HEK293 (cell line): ENCODE measurements around the gene OR1D5.

ENCODE experiments used
- CTCF ChIA-PET: fragments of 350-600 bp; formaldehyde crosslinking; extraction: SDS; loops from one replicate; lab custom pipeline; 2021; ENCODE audit warnings: antibody characterized with exemption; lab: Yijun Ruan, JAX
- POLR2A ChIA-PET: fragments of 300-600 bp; formaldehyde crosslinking; extraction: SDS; loops from one replicate; lab custom pipeline; 2020; ENCODE audit warnings: antibody characterized with exemption, inconsistent platforms; lab: Yijun Ruan, JAX
- H3K27ac ChIP-seq: fragments of 200-500 bp; sonication (Bioruptor generic); 2 replicates; pipeline ENCODE4 v1.5.1; 2014; ENCODE audit warnings: low read depth, low read length, control low read depth, inconsistent platforms; ENCODE audit errors: extremely low read depth
- H3K36me3 ChIP-seq, 2 experiments: fragments of 200-500 bp in 1 of 2; sonication (Bioruptor generic) in 1 of 2; 1 replicate in 1 of 2; 2 replicates in 1 of 2; pipeline ENCODE4 v1.5.1; 2014 to 2017; ENCODE audit warnings: inconsistent platforms in 2 of 2, low read length in 2 of 2; ENCODE audit not compliant: control insufficient read depth in 2 of 2, insufficient read depth in 1 of 2
- H3K4me1 ChIP-seq: fragments of 200-500 bp; sonication (Bioruptor generic); 2 replicates; pipeline ENCODE4 v1.5.1; 2014; ENCODE audit warnings: mild to moderate bottlenecking, low read length, inconsistent platforms; ENCODE audit not compliant: control insufficient read depth, insufficient read depth
- H3K4me3 ChIP-seq: 2 replicates; pipeline ENCODE4 v1.5.1; 2011; ENCODE audit warnings: low read depth, mild to moderate bottlenecking, control low read depth, low read length, moderate library complexity
- H3K9me3 ChIP-seq: fragments of 200-500 bp; sonication (Bioruptor generic); 2 replicates; pipeline ENCODE4 v1.5.1; 2014; ENCODE audit warnings: low read depth, low read length, inconsistent platforms; ENCODE audit not compliant: control insufficient read depth, insufficient read depth
- GFI1B ChIP-seq: fragments of 450-650 bp; formaldehyde crosslinking; IDR thresholded peaks from 2 replicates; pipeline ENCODE4 v1.5.1; 2016; ENCODE audit warnings: missing biosample characterization, missing genetic modification characterization
- GLIS2 ChIP-seq: fragments of 450-650 bp; formaldehyde crosslinking; IDR thresholded peaks from 2 replicates; pipeline ENCODE4 v1.5.1; 2016; ENCODE audit warnings: missing biosample characterization, missing genetic modification characterization
- IKZF3 ChIP-seq: fragments of 450-650 bp; IDR thresholded peaks from 2 replicates; pipeline ENCODE4 v1.5.0; 2018; ENCODE audit warnings: missing biosample characterization, mild to moderate bottlenecking, missing genetic modification characterization, moderate library complexity
- KLF8 ChIP-seq: fragments of 450-650 bp; formaldehyde crosslinking; IDR thresholded peaks from 2 replicates; pipeline ENCODE4 v1.5.1; 2016; ENCODE audit warnings: missing biosample characterization, missing genetic modification characterization
- MYNN ChIP-seq: fragments of 450-650 bp; formaldehyde crosslinking; IDR thresholded peaks from 2 replicates; pipeline ENCODE4 v1.5.1; 2016; ENCODE audit warnings: missing biosample characterization, missing genetic modification characterization, borderline replicate concordance
- MZF1 ChIP-seq: fragments of 450-650 bp; formaldehyde crosslinking; IDR thresholded peaks from 2 replicates; pipeline ENCODE4 v1.5.1; 2017; ENCODE audit warnings: missing biosample characterization, missing genetic modification characterization, borderline replicate concordance
- YY2 ChIP-seq: fragments of 450-650 bp; formaldehyde crosslinking; IDR thresholded peaks from 2 replicates; pipeline ENCODE4 v1.5.1; 2016; ENCODE audit warnings: missing biosample characterization, missing genetic modification characterization
- ZBTB7A ChIP-seq: fragments of 450-650 bp; formaldehyde crosslinking; IDR thresholded peaks from 2 replicates; pipeline ENCODE4 v1.5.1; 2016; ENCODE audit warnings: low read depth, missing biosample characterization, missing genetic modification characterization
- ZNF248 ChIP-seq: fragments of 450-650 bp; formaldehyde crosslinking; IDR thresholded peaks from 2 replicates; pipeline ENCODE4 v1.5.1; 2017; ENCODE audit warnings: missing biosample characterization, missing genetic modification characterization
- ZNF555 ChIP-seq: fragments of 450-650 bp; formaldehyde crosslinking; conservative IDR thresholded peaks from 2 replicates; pipeline ENCODE4 v1.5.1; 2017; ENCODE audit warnings: missing biosample characterization, mild to moderate bottlenecking, missing genetic modification characterization, inconsistent platforms
- ZNF76 ChIP-seq: fragments of 450-650 bp; formaldehyde crosslinking; IDR thresholded peaks from 2 replicates; pipeline ENCODE4; 2016; ENCODE audit warnings: low read depth, missing biosample characterization, missing genetic modification characterization, borderline replicate concordance
- ZSCAN23 ChIP-seq: fragments of 450-650 bp; formaldehyde crosslinking; IDR thresholded peaks from 2 replicates; pipeline ENCODE4 v1.5.1; 2016; ENCODE audit warnings: missing biosample characterization, missing genetic modification characterization
- TF ChIP-seq, protein P1 (sequence below): fragments of 450-650 bp; IDR thresholded peaks from 2 replicates; pipeline ENCODE4 v1.5.1; 2018; ENCODE audit warnings: missing biosample characterization, mild to moderate bottlenecking, missing genetic modification characterization
- TF ChIP-seq, protein P2 (sequence below): fragments of 450-650 bp; formaldehyde crosslinking; IDR thresholded peaks from 2 replicates; pipeline ENCODE4 v1.5.1; 2016; ENCODE audit warnings: missing biosample characterization, missing genetic modification characterization
- TF ChIP-seq, protein P3 (sequence below): fragments of 450-650 bp; formaldehyde crosslinking; IDR thresholded peaks from 2 replicates; pipeline ENCODE4 v1.5.1; 2016; ENCODE audit warnings: missing biosample characterization, missing genetic modification characterization
- TF ChIP-seq, protein P4 (sequence below): fragments of 450-650 bp; formaldehyde crosslinking; IDR thresholded peaks from 2 replicates; pipeline ENCODE4 v1.5.1; 2016; ENCODE audit warnings: missing biosample characterization, missing genetic modification characterization
- TF ChIP-seq, protein P5 (sequence below): fragments of 450-650 bp; formaldehyde crosslinking; IDR thresholded peaks from 2 replicates; pipeline ENCODE4 v1.5.1; 2017; ENCODE audit warnings: missing biosample characterization, missing genetic modification characterization

Gene OR1D5

DNA sequence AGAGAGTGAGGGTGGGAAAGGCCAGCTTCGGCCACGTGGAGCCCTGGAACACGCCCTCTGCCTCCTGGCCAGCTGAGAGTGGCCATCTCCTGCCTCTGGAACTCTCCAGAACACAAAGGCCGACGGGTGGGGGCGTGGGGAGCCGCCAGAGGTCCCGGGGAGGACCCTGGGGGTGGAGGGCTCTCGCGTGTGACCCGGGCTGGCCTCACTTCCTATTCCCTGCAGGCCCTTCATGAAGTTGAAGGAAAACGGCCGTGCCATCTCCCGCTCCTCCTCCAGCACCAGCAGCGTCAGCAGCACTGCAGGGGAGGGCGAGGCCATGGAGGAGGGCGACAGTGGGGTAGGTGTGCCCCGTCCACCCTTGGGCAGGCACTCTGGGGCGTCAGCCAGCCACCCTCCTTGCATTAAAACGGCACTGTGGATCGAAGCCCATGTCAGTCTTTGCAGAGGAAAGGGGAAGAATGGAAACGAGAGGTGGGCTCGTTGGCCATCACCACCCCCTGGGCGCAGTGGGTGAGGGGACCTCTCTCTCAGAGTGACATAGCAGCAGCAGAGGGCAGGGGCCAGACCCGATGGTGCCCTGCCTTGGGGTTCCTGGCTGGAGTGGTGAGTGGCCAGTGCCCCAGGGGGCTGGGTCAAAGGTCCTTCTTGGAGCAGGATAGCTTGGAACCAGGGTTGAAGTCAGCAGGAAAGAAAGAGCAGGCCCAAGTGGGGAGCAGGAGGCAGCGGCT lies 37.1 kb downstream of the OR1D5 start:
- ChIA-PET CTCF (interaction anchor here (1.2 kb wide), 1 partner anchor 13 kb away, joined by 3 read pairs; no protein-coding TSS in a partner anchor), POLR2A (no interaction called here)
- TF ChIP-seq ZNF555 (tag by site-specific recombination) (no peak), ZNF76 (tag by site-specific recombination) (no peak), MYNN (tag by site-specific recombination) (no peak), GFI1B (tag by site-specific recombination) (no peak), KLF8 (tag by site-specific recombination) (no peak), ZNF248 (tag by site-specific recombination) (no peak), GLIS2 (tag by site-specific recombination) (no peak), ZBTB7A (tag by site-specific recombination) (no peak), ZSCAN23 (tag by site-specific recombination) (no peak), IKZF3 (tag by site-specific recombination) (no peak), YY2 (tag by site-specific recombination) (no peak), MZF1 (no peak)
- TF ChIP-seq, protein P1, sequence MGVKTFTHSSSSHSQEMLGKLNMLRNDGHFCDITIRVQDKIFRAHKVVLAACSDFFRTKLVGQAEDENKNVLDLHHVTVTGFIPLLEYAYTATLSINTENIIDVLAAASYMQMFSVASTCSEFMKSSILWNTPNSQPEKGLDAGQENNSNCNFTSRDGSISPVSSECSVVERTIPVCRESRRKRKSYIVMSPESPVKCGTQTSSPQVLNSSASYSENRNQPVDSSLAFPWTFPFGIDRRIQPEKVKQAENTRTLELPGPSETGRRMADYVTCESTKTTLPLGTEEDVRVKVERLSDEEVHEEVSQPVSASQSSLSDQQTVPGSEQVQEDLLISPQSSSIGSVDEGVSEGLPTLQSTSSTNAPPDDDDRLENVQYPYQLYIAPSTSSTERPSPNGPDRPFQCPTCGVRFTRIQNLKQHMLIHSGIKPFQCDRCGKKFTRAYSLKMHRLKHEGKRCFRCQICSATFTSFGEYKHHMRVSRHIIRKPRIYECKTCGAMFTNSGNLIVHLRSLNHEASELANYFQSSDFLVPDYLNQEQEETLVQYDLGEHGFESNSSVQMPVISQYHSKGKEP = no peak
- TF ChIP-seq, protein P2, sequence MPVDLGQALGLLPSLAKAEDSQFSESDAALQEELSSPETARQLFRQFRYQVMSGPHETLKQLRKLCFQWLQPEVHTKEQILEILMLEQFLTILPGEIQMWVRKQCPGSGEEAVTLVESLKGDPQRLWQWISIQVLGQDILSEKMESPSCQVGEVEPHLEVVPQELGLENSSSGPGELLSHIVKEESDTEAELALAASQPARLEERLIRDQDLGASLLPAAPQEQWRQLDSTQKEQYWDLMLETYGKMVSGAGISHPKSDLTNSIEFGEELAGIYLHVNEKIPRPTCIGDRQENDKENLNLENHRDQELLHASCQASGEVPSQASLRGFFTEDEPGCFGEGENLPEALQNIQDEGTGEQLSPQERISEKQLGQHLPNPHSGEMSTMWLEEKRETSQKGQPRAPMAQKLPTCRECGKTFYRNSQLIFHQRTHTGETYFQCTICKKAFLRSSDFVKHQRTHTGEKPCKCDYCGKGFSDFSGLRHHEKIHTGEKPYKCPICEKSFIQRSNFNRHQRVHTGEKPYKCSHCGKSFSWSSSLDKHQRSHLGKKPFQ = no peak
- TF ChIP-seq, protein P3, sequence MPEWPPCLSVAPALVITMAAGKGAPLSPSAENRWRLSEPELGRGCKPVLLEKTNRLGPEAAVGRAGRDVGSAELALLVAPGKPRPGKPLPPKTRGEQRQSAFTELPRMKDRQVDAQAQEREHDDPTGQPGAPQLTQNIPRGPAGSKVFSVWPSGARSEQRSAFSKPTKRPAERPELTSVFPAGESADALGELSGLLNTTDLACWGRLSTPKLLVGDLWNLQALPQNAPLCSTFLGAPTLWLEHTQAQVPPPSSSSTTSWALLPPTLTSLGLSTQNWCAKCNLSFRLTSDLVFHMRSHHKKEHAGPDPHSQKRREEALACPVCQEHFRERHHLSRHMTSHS (tag by site-specific recombination) = no peak
- TF ChIP-seq, protein P4, sequence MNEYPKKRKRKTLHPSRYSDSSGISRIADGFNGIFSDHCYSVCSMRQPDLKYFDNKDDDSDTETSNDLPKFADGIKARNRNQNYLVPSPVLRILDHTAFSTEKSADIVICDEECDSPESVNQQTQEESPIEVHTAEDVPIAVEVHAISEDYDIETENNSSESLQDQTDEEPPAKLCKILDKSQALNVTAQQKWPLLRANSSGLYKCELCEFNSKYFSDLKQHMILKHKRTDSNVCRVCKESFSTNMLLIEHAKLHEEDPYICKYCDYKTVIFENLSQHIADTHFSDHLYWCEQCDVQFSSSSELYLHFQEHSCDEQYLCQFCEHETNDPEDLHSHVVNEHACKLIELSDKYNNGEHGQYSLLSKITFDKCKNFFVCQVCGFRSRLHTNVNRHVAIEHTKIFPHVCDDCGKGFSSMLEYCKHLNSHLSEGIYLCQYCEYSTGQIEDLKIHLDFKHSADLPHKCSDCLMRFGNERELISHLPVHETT (tag by site-specific recombination) = no peak
- TF ChIP-seq, protein P5, sequence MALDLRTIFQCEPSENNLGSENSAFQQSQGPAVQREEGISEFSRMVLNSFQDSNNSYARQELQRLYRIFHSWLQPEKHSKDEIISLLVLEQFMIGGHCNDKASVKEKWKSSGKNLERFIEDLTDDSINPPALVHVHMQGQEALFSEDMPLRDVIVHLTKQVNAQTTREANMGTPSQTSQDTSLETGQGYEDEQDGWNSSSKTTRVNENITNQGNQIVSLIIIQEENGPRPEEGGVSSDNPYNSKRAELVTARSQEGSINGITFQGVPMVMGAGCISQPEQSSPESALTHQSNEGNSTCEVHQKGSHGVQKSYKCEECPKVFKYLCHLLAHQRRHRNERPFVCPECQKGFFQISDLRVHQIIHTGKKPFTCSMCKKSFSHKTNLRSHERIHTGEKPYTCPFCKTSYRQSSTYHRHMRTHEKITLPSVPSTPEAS (tag by site-specific recombination) = no peak

More for the DNA sequence above, 37.1 kb downstream of the OR1D5 start:
- Histone ChIP-seq H3K9me3 (no peaks in the 10 kb centered on the region; the same call in none of the 2 replicates), H3K36me3 (peaks cover 9 to 48% of the 10 kb centered on the region in 2 experiments), H3K27ac (no peak overlapping the region), H3K4me3 (no peak overlapping the region), H3K4me1 (no peaks in the 10 kb centered on the region)
